Prostate gland (tissue), 2 donors: ENCODE measurements around the gene PGP.

ENCODE experiments used
- POLR2A ChIP-seq: fragments of 450-650 bp; IDR thresholded peaks from one replicate; pipeline ENCODE4 v1.6.1; 2016; ENCODE audit warnings: antibody characterized with exemption, mild to moderate bottlenecking
- POLR2AphosphoS5 ChIP-seq: sonication (generic); formaldehyde crosslinking; IDR thresholded peaks from one replicate; pipeline ENCODE4 v1.6.1; 2017; ENCODE audit warnings: antibody characterized with exemption
- TF ChIP-seq, protein P1 (sequence below), 4 experiments: fragments of 200-600 bp in 2 of 4; fragments of 450-650 bp in 2 of 4; sonication (generic) in 2 of 4; IDR thresholded peaks; 1 replicate in 3 of 4; 2 replicates in 1 of 4; pipeline ENCODE4 v1.5.1; 2016 to 2019; ENCODE audit warnings: antibody characterized with exemption in 4 of 4, mild to moderate bottlenecking in 2 of 4, moderate library complexity in 2 of 4

GRCh38 chr16:2186064-2186463, 28.6 kb downstream of the PGP start:
- no peak for TF ChIP-seq POLR2A
- TF ChIP-seq POLR2AphosphoS5 = no peak
- TF ChIP-seq, protein P1, sequence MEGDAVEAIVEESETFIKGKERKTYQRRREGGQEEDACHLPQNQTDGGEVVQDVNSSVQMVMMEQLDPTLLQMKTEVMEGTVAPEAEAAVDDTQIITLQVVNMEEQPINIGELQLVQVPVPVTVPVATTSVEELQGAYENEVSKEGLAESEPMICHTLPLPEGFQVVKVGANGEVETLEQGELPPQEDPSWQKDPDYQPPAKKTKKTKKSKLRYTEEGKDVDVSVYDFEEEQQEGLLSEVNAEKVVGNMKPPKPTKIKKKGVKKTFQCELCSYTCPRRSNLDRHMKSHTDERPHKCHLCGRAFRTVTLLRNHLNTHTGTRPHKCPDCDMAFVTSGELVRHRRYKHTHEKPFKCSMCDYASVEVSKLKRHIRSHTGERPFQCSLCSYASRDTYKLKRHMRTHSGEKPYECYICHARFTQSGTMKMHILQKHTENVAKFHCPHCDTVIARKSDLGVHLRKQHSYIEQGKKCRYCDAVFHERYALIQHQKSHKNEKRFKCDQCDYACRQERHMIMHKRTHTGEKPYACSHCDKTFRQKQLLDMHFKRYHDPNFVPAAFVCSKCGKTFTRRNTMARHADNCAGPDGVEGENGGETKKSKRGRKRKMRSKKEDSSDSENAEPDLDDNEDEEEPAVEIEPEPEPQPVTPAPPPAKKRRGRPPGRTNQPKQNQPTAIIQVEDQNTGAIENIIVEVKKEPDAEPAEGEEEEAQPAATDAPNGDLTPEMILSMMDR (IDR thresholded peaks at IDR 0.05) = no peak
